Measurements from ENCODE around the gene ARHGAP30.

The ARHGAP30 gene

GRCh38 chr1:161072751-161073449, 3.2 kb upstream of the ARHGAP30 start:
- Histone ChIP-seq H3K36me3 (ENCODE audit: control insufficient read depth, insufficient read depth, low read length) (no peaks in the 10 kb centered on the region), H3K56ac (ENCODE audit: low read length) (no peak overlapping the region), H2BK15ac (replicated peaks; ENCODE audit: low read depth) (no peak overlapping the region), H3K4ac (ENCODE audit: low read depth, low read length) (no peak overlapping the region), H3K27me3 (ENCODE audit: insufficient read depth, low read length, poor library complexity) (no peaks in the 10 kb centered on the region), H3K4me1 (ENCODE audit: control insufficient read depth, low read depth, low read length) (no peaks in the 10 kb centered on the region), H3K23ac (ENCODE audit: low read length) (no peak overlapping the region), H3K18ac (ENCODE audit: low read length) (no peak overlapping the region), H2BK5ac (ENCODE audit: low read length) (no peak overlapping the region), H3K79me2 (ENCODE audit: control insufficient read depth, insufficient read depth, low read length) (no peaks in the 10 kb centered on the region), H3K4me3 (ENCODE audit: low read length) (no peak overlapping the region), H3K27ac (ENCODE audit: low read depth, low read length) (no peak overlapping the region), H3K79me1 (ENCODE audit: low read length) (no peaks in the 10 kb centered on the region), H4K5ac (ENCODE audit: low read length) (no peak overlapping the region), H4K8ac (ENCODE audit: low read depth, low read length) (no peak overlapping the region), H2AK5ac (ENCODE audit: low read length) (no peak overlapping the region), H2BK120ac (ENCODE audit: low read depth, low read length) (no peak overlapping the region), H3K9ac (ENCODE audit: low read length) (no peak overlapping the region), H3K4me2 (ENCODE audit: low read length) (no peak overlapping the region)
- no CpG with 5 or more reads among the region's 19 CpGs for WGBS (ENCODE audit: extremely low coverage, insufficient coverage, low lambda C conversion rate)
- no peak for DNase-seq

DNA sequence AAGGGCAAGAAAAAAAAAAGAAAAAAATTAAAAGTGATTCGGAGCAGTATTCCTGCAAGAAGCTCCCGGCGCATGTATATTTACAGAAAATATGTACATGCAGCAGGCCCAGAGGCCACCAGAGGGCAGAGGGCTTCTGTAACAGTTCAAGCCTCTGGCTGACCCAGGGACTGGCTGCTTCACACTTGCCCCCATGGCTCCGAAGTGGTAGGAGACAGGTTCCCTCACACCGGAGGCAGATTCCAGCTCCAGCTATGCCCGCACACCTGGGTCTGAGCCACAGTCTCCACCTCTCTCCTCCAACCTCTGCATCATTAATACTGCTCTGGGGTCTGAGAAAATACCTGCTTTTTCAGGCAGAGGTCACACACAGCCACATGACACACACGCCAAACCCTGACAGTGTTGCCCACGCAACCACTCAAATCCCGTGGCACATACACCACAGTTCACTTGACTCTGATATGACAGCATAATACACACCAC, 2.2 kb upstream of the ARHGAP30 start:
- Histone ChIP-seq H3K23ac (ENCODE audit: low read length) (no peak overlapping the region), H2BK15ac (replicated peaks; ENCODE audit: low read depth) (no peak overlapping the region), H3K56ac (ENCODE audit: low read length) (no peak overlapping the region), H2BK5ac (ENCODE audit: low read length) (no peak overlapping the region), H3K4me2 (ENCODE audit: low read length) (no peak overlapping the region), H3K27ac (ENCODE audit: low read depth, low read length) (no peak overlapping the region), H2BK120ac (ENCODE audit: low read depth, low read length) (no peak overlapping the region), H3K79me1 (ENCODE audit: low read length) (no peaks in the 10 kb centered on the region), H3K36me3 (ENCODE audit: control insufficient read depth, insufficient read depth, low read length) (no peaks in the 10 kb centered on the region), H3K79me2 (ENCODE audit: control insufficient read depth, insufficient read depth, low read length) (no peaks in the 10 kb centered on the region), H2AK5ac (ENCODE audit: low read length) (no peak overlapping the region), H4K5ac (ENCODE audit: low read length) (no peak overlapping the region), H4K8ac (ENCODE audit: low read depth, low read length) (no peak overlapping the region), H3K4me1 (ENCODE audit: control insufficient read depth, low read depth, low read length) (no peaks in the 10 kb centered on the region), H3K27me3 (ENCODE audit: insufficient read depth, low read length, poor library complexity) (no peaks in the 10 kb centered on the region), H3K18ac (ENCODE audit: low read length) (no peak overlapping the region), H3K4me3 (ENCODE audit: low read length) (no peak overlapping the region), H3K4ac (ENCODE audit: low read depth, low read length) (no peak overlapping the region), H3K9ac (ENCODE audit: low read length) (no peak overlapping the region)
- no CpG with 5 or more reads among the region's 9 CpGs for WGBS (ENCODE audit: extremely low coverage, insufficient coverage, low lambda C conversion rate)
- peak; percentile 81 for DNase-seq

DNA sequence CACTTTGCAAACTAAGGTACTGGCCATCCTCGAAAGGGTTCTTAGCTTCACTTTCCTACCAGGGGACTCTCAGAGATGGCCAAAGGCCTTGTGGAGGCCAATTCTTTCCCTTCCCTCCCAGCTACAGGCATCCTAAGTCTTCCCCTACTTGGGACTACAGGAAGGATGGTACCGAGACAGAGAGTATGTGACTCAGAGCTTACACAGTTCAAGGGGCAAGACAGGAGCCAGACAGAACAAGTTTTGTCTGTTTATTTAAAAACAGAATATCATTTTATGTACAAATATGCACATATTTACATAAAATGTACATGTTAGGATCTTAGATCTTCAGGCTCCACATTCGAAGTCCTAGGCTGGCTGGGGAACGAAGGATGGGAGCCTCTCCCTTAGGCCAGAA, 1.1 kb upstream of the ARHGAP30 start:
- Histone ChIP-seq H3K18ac (ENCODE audit: low read length) (no peak overlapping the region), H3K4me1 (ENCODE audit: control insufficient read depth, low read depth, low read length) (no peaks in the 10 kb centered on the region), H2AK5ac (ENCODE audit: low read length) (no peak overlapping the region), H3K79me1 (ENCODE audit: low read length) (no peaks in the 10 kb centered on the region), H3K27ac (ENCODE audit: low read depth, low read length) (no peak overlapping the region), H3K56ac (ENCODE audit: low read length) (no peak overlapping the region), H3K9ac (ENCODE audit: low read length) (no peak overlapping the region), H2BK5ac (ENCODE audit: low read length) (no peak overlapping the region), H4K8ac (ENCODE audit: low read depth, low read length) (no peak overlapping the region), H3K4me3 (ENCODE audit: low read length) (no peak overlapping the region), H4K5ac (ENCODE audit: low read length) (no peak overlapping the region), H3K4ac (ENCODE audit: low read depth, low read length) (no peak overlapping the region), H3K23ac (ENCODE audit: low read length) (no peak overlapping the region), H2BK15ac (replicated peaks; ENCODE audit: low read depth) (no peak overlapping the region), H3K4me2 (ENCODE audit: low read length) (no peak overlapping the region), H3K27me3 (ENCODE audit: insufficient read depth, low read length, poor library complexity) (no peaks in the 10 kb centered on the region), H3K36me3 (ENCODE audit: control insufficient read depth, insufficient read depth, low read length) (no peaks in the 10 kb centered on the region), H2BK120ac (ENCODE audit: low read depth, low read length) (no peak overlapping the region), H3K79me2 (ENCODE audit: control insufficient read depth, insufficient read depth, low read length) (no peaks in the 10 kb centered on the region)
- WGBS (ENCODE audit: extremely low coverage, insufficient coverage, low lambda C conversion rate), result no CpG with 5 or more reads among the region's 4 CpGs
- no peak for DNase-seq

GRCh38 chr1:161069241-161069640, 450 bp downstream of the ARHGAP30 start:
- Histone ChIP-seq H2BK120ac (ENCODE audit: low read depth, low read length) (no peak overlapping the region), H3K36me3 (ENCODE audit: control insufficient read depth, insufficient read depth, low read length) (no peaks in the 10 kb centered on the region), H3K56ac (ENCODE audit: low read length) (no peak overlapping the region), H3K27ac (ENCODE audit: low read depth, low read length) (no peak overlapping the region), H3K23ac (ENCODE audit: low read length) (no peak overlapping the region), H3K9ac (ENCODE audit: low read length) (no peak overlapping the region), H4K8ac (ENCODE audit: low read depth, low read length) (no peak overlapping the region), H2BK15ac (replicated peaks; ENCODE audit: low read depth) (no peak overlapping the region), H3K4ac (ENCODE audit: low read depth, low read length) (no peak overlapping the region), H3K27me3 (ENCODE audit: insufficient read depth, low read length, poor library complexity) (no peaks in the 10 kb centered on the region), H2BK5ac (ENCODE audit: low read length) (no peak overlapping the region), H3K79me2 (ENCODE audit: control insufficient read depth, insufficient read depth, low read length) (no peaks in the 10 kb centered on the region), H3K79me1 (ENCODE audit: low read length) (no peaks in the 10 kb centered on the region), H3K4me1 (ENCODE audit: control insufficient read depth, low read depth, low read length) (peaks cover 1% of the 10 kb centered on the region), H3K4me2 (ENCODE audit: low read length) (no peak overlapping the region), H2AK5ac (ENCODE audit: low read length) (no peak overlapping the region), H4K5ac (ENCODE audit: low read length) (no peak overlapping the region), H3K4me3 (ENCODE audit: low read length) (no peak overlapping the region), H3K18ac (ENCODE audit: low read length) (no peak overlapping the region)
- no CpG with 5 or more reads among the region's 9 CpGs for WGBS (ENCODE audit: extremely low coverage, insufficient coverage, low lambda C conversion rate)
- no peak for DNase-seq

- Histone ChIP-seq H2BK5ac (ENCODE audit: low read length) (no peak overlapping the region), H3K4me3 (ENCODE audit: low read length) (no peak overlapping the region), H3K4me1 (ENCODE audit: control insufficient read depth, low read depth, low read length) (peaks cover 3% of the 10 kb centered on the region), H3K36me3 (ENCODE audit: control insufficient read depth, insufficient read depth, low read length) (no peaks in the 10 kb centered on the region), H3K18ac (ENCODE audit: low read length) (no peak overlapping the region), H3K23ac (ENCODE audit: low read length) (no peak overlapping the region), H2BK120ac (ENCODE audit: low read depth, low read length) (no peak overlapping the region), H3K9ac (ENCODE audit: low read length) (no peak overlapping the region), H3K79me1 (ENCODE audit: low read length) (no peaks in the 10 kb centered on the region), H2AK5ac (ENCODE audit: low read length) (no peak overlapping the region), H4K5ac (ENCODE audit: low read length) (peak overlapping the region; percentile 1), H3K27me3 (ENCODE audit: insufficient read depth, low read length, poor library complexity) (no peaks in the 10 kb centered on the region), H3K4ac (ENCODE audit: low read depth, low read length) (no peak overlapping the region), H3K56ac (ENCODE audit: low read length) (peak overlapping the region; percentile 11), H3K79me2 (ENCODE audit: control insufficient read depth, insufficient read depth, low read length) (no peaks in the 10 kb centered on the region), H2BK15ac (replicated peaks; ENCODE audit: low read depth) (no peak overlapping the region), H4K8ac (ENCODE audit: low read depth, low read length) (peak overlapping the region; percentile 87), H3K4me2 (ENCODE audit: low read length) (no peak overlapping the region), H3K27ac (ENCODE audit: low read depth, low read length) (no peak overlapping the region)
- DNase-seq, result no peak
- no CpG with 5 or more reads among the region's 10 CpGs for WGBS (ENCODE audit: extremely low coverage, insufficient coverage, low lambda C conversion rate)
Observed at GRCh38 chr1:161068306-161069234, 1.1 kb downstream of the ARHGAP30 start.
